ENCODE data around the gene COL6A3.
A peak's percentile ranks its signal among the peaks of the same experiment; 100 is the strongest.
"Not testable (repeated sequence)": the region's sequence is repeated elsewhere in the genome, so short reads cannot be mapped to it uniquely, and the experiment has no call there.

Gene COL6A3

DNA sequence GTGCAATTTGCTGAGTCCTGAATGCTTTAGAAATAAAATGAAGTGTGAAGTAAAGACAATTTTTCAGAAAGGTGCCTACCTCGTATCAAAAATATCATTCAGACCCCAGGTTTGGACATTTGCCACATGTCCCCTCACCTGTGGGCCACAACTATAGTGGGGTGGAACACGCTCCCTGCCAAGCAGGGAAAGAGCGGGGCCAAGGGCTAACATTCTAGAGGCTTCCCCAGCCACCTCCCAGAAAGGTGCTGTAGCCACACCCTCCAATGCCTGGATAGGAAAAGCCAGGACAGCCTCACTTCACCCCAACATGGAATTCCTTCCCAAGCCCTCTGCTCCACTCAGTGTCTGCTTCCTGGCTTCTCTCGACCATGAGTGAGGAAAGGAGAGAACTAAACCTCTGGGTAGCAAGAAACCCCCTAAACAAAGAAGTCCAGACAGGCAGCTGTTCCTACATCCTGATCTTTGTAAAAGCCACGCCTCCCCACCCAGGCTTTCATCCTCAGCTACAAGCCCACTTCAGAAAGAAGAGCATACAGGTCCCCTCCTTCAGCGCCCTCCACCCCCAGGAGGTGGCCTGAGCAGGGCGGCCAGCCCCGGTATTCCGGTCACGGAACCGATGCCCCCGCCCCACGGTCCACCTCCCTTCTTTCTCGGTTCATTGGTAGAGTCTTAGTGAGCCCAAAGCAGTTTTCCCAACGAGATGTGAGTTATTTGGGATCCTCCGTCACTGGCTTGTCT lies 2.1 kb downstream of the COL6A3 start:
- Mint-ChIP-seq H3K27me3 (no peaks in the 10 kb centered on the region), H3K4me3 (no peak overlapping the region), H3K27ac (no peak overlapping the region), H3K9me3 (no peaks in the 10 kb centered on the region), H3K4me1 (no peaks in the 10 kb centered on the region)
- ATAC-seq: no peak
- no peak for DNase-seq

DNA sequence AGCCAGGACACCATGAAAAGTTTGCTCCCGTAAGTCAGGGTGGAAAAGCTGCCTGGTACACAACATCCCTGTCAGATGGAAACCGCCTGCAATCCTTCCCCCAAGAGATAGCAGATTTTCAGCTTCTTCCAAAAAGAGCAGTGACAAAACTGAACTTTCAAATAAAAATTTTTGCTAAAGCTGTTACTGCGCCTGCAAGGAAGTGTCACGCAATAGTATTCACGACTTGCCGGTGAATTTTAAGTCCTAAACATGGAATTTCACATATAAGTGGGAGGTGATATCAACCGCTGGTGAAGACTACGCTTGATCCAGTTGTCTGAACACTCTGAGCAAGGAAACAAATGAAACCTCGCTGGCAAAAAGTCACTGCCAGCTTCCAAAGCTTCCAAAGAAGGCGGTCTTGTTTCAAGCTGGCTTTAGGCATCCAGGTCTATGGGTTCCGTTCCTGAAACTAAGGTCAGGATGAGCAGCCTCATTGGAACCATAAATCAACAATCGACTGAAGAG lies 2.8 kb downstream of the COL6A3 start:
- Mint-ChIP-seq H3K4me1 (no peaks in the 10 kb centered on the region), H3K9me3 (no peaks in the 10 kb centered on the region), H3K27me3 (no peaks in the 10 kb centered on the region), H3K27ac (no peak overlapping the region), H3K4me3 (no peak overlapping the region)
- ATAC-seq (no peak), DNase-seq (no peak)

DNA sequence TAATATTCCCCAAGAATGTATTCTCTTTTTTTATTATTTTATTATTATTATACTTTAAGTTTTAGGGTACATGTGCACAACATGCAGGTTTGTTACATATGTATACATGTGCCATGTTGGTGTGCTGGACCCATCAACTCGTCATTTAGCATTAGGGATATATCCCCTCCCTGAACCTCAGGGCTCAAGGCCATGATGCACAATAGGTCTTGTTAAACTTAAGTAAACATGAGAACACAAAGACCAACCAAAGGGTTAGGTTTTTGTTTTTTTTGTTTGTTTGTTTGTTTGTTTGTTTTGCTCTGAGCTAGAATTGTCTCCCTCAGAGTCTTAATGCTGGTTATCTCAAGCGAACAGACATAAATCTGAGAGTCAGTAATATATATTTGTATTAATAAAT lies 4.7 kb downstream of the COL6A3 start:
- H3K4me1 Mint-ChIP-seq, H3K4me3 Mint-ChIP-seq, ATAC-seq, H3K27me3 Mint-ChIP-seq, DNase-seq, H3K27ac Mint-ChIP-seq, H3K9me3 Mint-ChIP-seq: not testable (repeated sequence)

DNA sequence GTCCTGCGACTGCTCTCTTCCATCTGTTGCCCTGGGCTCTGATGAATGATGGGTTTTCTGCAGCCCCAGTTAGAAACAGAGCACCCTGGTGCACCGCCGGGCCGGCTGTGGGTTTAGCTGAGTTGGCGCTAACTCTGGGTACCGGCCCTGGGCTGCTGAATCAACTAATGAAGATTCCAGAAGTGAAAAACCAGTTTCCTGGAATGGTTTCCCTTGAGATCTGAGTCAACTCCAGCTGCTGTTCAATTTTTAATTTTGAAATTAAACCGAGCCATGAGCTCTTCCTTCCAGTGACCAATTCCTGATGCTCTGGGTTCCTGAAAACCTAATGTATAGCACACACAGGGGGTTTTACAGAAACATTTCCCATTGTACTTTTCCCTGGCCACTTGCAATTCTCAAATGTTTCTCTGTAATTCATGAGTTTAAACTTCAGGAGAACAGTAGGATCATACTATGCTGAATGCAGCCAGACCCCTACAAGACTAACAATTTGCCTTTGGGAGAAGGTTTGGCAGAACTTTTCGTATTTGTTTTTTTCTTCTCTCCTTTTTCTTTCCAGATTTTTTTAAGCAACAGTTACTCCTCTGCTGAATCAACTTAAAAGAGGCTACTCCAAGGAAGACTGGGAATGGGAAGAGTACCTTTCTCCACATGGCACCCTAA lies 5.5 kb downstream of the COL6A3 start:
- Mint-ChIP-seq H3K4me1 (no peaks in the 10 kb centered on the region), H3K4me3 (no peak overlapping the region), H3K27ac (no peak overlapping the region), H3K9me3 (no peaks in the 10 kb centered on the region), H3K27me3 (no peaks in the 10 kb centered on the region)
- ATAC-seq: no peak
- DNase-seq: no peak

DNA sequence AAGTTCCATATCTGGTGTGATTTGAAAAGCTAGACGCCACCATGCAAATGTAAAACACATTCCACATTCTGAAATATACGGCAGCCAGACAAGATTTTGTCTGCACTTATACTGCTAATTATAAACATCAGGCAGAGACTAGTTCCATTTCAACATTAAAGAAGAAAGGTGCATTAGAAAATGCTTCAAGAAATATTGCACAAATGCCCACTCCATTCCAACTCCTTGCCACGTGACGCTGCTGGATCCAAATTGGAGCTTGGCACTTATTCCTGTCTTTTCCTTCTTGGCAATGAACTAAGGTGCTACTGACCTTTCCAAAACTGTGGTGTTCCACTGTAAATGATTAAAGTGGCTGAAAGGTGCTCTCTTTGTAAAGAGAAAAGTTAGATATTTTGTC lies 6.3 kb downstream of the COL6A3 start:
- H3K4me3 Mint-ChIP-seq: no peak overlapping the region
- H3K4me1 Mint-ChIP-seq: no peaks in the 10 kb centered on the region
- H3K27ac Mint-ChIP-seq: no peak overlapping the region
- ATAC-seq (no peak), DNase-seq (no peak)
- no peaks in the 10 kb centered on the region for H3K9me3 Mint-ChIP-seq
- H3K27me3 Mint-ChIP-seq: no peaks in the 10 kb centered on the region

DNA sequence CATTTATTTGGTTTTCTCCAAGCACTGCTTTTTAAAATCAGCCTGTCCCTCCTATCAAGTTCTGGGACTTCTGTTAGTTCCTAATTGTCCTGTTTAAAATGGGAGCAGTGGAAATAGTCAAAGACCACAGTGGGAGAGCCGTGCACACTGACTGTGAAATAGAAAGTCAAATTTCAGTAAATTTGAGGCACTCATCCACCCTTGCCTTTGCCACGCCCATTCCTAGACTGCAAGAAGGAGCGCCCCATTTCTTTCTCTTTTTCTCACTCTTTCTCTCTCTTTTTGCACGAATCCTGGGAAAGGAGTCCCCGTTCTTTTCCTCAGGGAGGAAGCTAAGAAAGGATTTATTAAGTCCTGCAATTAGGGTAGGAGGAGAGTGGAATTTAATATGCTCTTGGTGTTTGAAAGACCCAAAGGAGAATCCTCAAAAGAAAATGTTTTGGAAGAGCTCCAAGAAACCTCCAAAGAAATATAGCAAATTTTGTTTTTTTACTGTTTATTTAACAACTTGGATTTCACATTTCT lies 7.5 kb downstream of the COL6A3 start:
- no peak overlapping the region for H3K27ac Mint-ChIP-seq
- no peak for DNase-seq
- no peak for ATAC-seq
- no peaks in the 10 kb centered on the region for H3K27me3 Mint-ChIP-seq
- H3K4me1 Mint-ChIP-seq: no peaks in the 10 kb centered on the region
- H3K9me3 Mint-ChIP-seq: no peaks in the 10 kb centered on the region
- H3K4me3 Mint-ChIP-seq: no peak overlapping the region

DNA sequence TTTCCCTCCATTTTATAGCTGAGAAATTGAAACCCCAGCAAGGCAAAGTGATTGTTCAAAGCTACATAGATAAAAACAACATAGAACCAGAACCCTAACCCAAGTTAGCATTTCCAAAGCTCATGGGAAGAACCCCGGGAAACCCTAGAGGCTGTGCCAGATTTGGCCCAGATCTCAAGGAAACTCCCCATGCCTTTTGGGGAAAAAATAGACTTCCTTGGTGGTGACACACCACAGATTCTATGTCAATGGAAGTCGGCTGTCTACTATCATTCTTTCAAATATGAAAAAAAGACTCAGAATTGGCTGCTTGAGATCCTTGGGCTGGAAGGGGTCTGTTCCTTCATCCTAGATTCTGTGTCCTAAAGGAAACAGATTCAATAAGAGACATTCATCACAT lies 8.4 kb downstream of the COL6A3 start:
- ATAC-seq: no peak
- DNase-seq: no peak
- no peaks in the 10 kb centered on the region for H3K9me3 Mint-ChIP-seq
- no peaks in the 10 kb centered on the region for H3K4me1 Mint-ChIP-seq
- no peaks in the 10 kb centered on the region for H3K27me3 Mint-ChIP-seq
- H3K4me3 Mint-ChIP-seq: no peak overlapping the region
- no peak overlapping the region for H3K27ac Mint-ChIP-seq

DNA sequence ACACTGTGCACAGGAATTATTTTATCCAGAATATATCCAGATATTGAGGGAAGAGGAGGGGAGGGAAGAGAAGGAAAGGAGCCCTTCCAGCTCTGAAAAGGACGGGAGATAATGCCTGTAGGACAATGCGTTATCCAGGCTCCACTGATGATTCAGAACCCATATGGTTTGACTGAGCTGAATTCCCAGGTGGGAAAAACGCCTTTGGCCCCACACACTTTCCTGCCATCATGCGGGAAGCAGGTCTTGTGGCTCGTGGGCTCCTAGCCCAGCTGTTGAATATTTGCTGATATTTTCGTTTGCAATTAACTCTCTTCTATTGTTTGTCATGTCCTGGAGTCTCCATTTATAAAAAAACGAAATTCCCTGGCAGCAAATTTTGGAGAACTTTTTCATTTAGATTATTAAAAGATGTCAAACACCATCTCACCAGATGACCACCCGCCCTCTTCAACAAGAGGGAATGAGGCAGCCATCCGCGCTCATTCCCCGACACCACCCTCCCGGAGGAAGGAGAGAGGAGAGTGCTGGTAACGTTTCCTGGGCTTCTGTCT lies 8.9 kb downstream of the COL6A3 start:
- Mint-ChIP-seq H3K27ac (no peak overlapping the region), H3K9me3 (no peaks in the 10 kb centered on the region), H3K27me3 (no peaks in the 10 kb centered on the region), H3K4me3 (no peak overlapping the region), H3K4me1 (no peaks in the 10 kb centered on the region)
- no peak for ATAC-seq
- DNase-seq: no peak

DNA sequence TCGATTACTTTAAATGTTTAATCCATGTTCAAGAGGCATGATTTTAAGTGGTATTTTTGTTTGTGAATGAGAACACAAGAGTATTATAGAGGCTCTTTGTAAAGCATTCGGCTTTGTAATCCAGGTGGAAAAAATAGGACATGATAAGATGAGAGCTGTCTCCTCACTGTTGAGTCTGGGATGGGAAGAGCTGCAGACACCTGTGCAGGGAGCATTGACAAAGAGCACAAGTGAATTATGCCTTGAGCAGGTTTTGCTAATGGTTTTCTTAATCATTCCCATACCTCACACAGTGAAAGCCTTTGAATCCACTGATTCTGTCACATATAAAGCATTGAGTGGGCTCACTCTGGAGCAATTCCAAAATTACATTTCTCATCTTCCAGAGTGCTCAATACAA lies 9.6 kb downstream of the COL6A3 start:
- no peak overlapping the region for H3K27ac Mint-ChIP-seq
- DNase-seq (no peak), ATAC-seq (no peak)
- no peaks in the 10 kb centered on the region for H3K4me1 Mint-ChIP-seq
- H3K4me3 Mint-ChIP-seq: no peak overlapping the region
- H3K27me3 Mint-ChIP-seq: no peaks in the 10 kb centered on the region
- no peaks in the 10 kb centered on the region for H3K9me3 Mint-ChIP-seq

DNA sequence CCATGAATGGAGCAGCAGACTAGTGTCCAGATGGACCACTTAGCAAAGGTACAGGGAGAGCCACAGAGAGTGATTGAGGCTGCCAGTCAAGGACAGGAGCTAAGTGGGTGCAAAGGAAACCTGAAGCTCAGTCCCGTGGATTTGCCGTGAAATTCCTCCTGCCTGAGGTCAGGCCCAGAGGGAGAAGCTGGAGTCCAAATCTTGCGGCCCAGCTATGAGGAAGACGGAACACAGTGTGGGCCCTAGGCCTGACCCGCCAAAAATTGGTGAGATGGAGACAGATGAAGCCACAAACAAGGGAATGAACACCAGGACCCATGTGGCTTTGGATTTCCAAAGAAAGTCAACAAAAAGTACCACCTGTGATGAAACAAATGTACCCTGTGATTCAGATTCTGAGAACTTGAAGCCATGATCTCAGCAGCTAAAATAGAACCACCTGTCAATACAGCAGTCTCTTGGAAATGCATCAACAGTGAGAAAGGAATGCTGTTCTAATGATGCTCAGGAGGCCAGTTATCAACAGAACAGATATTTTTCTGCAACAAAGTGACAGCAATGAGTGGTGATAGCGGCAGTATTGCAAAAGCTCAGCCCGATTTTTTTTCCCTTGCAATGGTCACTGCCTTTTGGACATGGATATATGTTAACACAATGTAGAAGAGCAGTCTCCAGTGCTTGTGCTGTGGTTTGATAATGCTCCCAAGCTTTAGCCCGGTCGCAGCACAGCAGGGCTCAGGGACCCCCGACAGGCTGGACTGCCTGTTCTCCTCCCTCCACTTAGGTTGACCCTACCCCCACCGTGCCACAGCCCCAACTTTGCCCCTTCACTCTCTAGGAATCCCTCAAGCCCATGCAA lies 10.7 kb downstream of the COL6A3 start:
- H3K4me3 Mint-ChIP-seq: no peak overlapping the region
- H3K9me3 Mint-ChIP-seq: no peaks in the 10 kb centered on the region
- H3K27me3 Mint-ChIP-seq: no peaks in the 10 kb centered on the region
- DNase-seq: no peak
- peak overlapping the region in 1 of 2 donors; percentile 19 for H3K27ac Mint-ChIP-seq
- no peaks in the 10 kb centered on the region for H3K4me1 Mint-ChIP-seq
- no peak for ATAC-seq

DNA sequence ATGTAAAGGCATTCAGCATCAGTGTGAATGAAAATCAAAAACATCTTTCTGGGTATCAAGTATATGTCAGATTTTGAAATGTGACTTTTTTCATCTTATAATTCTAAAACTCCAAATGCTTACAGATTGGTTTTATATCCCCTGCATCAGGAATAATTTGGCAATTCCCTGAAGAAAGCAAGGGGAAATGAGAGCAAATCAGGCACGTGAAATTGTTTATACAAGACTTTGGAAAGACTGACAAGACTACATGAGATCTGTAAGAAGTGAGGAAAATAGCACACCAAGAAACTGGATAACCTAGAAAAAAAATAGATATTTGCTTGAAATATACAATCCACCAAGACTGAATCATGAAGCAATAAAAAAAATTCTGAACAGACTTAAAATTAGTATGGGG lies 13.8 kb downstream of the COL6A3 start:
- no peaks in the 10 kb centered on the region for H3K27me3 Mint-ChIP-seq
- H3K27ac Mint-ChIP-seq: no peak overlapping the region
- H3K4me3 Mint-ChIP-seq: no peak overlapping the region
- DNase-seq (no peak), ATAC-seq (no peak)
- no peaks in the 10 kb centered on the region for H3K4me1 Mint-ChIP-seq
- no peaks in the 10 kb centered on the region for H3K9me3 Mint-ChIP-seq

DNA sequence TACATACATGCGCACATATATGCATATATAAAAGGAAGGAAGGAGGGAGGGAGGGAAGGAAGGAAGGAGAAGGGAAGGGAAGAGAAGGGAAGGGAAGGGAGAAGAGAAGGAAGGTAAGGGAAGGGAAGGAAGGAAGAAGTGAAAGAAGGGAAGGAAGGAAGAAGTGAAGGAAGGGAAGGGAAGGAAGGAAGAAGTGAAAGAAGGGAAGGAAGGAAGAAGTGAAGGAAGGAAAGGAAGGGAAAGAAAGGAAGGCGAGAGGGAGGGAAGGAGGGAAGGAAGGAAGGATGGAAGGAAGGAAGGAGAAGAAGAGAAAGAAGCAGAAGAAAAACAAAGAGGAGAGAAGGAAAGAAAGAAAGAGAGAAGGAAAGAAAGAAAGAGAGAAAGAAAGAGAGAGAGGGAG lies 16.9 kb downstream of the COL6A3 start:
- no peaks in the 10 kb centered on the region for H3K9me3 Mint-ChIP-seq
- H3K27ac Mint-ChIP-seq: no peak overlapping the region
- no peaks in the 10 kb centered on the region for H3K27me3 Mint-ChIP-seq
- no peak overlapping the region for H3K4me3 Mint-ChIP-seq
- H3K4me1 Mint-ChIP-seq: no peaks in the 10 kb centered on the region
- ATAC-seq: no peak
- no peak for DNase-seq

DNA sequence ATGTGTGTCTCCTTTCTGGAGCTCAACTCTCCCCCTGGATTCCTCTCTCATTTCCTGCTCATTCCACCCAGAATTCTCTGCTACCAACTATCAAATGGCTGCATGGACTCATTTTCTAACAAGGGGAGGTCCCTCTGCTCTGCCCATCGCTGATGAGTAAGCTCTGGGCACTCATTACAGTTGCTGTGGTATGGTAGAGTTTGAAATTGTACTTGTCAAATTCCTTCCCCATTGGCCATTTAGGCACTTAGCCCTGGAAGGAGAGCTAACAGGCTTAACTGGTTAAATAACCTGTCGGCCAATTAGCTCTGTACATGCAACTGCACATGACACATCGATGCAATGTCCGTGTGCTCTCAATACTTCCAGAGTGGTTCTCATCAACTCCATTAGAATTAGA lies 20.4 kb downstream of the COL6A3 start:
- Mint-ChIP-seq H3K27me3 (no peaks in the 10 kb centered on the region), H3K4me3 (no peak overlapping the region), H3K4me1 (no peaks in the 10 kb centered on the region), H3K27ac (no peak overlapping the region), H3K9me3 (no peaks in the 10 kb centered on the region)
- ATAC-seq (no peak), DNase-seq (no peak)

DNA sequence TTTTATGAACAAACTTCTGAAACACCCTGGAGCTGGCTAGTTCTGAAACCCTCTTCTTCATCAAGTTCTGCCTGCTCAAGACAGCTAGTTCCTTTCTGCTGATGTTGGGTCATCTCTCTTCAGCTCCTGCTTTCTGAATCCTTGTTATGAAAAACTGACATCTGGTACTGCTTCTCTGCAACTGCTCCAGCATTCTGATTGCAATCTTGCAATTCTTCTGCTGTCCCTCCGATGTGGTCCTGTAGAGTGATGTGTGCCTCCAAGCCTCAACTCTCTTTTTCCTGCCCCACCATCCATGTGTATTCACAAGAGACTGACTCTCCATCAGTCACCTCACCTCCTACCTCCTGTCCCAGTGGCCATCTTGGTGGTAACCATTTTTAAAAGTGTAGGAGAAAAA lies 21.8 kb downstream of the COL6A3 start:
- Mint-ChIP-seq H3K4me1 (no peaks in the 10 kb centered on the region), H3K27me3 (no peaks in the 10 kb centered on the region), H3K9me3 (no peaks in the 10 kb centered on the region), H3K27ac (no peak overlapping the region), H3K4me3 (no peak overlapping the region)
- no peak for DNase-seq
- ATAC-seq: no peak

DNA sequence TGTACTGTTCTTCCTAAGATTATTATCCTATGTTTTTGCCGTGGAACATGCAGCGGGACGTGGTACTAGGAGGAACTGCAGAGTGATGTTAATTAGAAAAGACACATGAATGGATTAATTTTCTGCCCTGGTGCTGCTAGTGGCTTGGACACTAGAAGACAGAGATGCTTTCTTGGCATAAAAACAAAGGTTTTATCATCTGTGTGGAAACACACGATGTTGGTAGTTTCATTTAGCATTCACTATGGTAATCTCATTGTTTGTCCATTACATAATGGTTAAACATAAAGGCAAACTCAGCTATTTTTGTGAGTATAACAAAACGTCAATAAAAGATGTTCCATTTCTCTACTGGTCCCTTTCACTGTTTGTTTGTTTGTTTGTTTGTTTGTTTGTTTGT lies 22.8 kb downstream of the COL6A3 start:
- Mint-ChIP-seq H3K4me3 (no peak overlapping the region), H3K9me3 (no peaks in the 10 kb centered on the region)

More for the DNA sequence above, 22.8 kb downstream of the COL6A3 start:
- ATAC-seq (no peak), DNase-seq (no peak)
- H3K4me1 Mint-ChIP-seq: no peaks in the 10 kb centered on the region
- no peak overlapping the region for H3K27ac Mint-ChIP-seq
- no peaks in the 10 kb centered on the region for H3K27me3 Mint-ChIP-seq

All from stimulated activated naive CD8-positive, alpha-beta T cell treated with anti-CD3 and anti-CD28 coated beads, Interleukin-15, amount 100 ng/mL, for 72 hours (primary cell).